Measurements from ENCODE around the gene PLCH1. TPM values are rescaled to one million over a fixed set of nuclear protein-coding genes. Genes with fewer than 3 reads are reported as not detected.

Gene PLCH1
- total RNA-seq, 1 donor from 2014 or later, result 7.6 TPM

DNA sequence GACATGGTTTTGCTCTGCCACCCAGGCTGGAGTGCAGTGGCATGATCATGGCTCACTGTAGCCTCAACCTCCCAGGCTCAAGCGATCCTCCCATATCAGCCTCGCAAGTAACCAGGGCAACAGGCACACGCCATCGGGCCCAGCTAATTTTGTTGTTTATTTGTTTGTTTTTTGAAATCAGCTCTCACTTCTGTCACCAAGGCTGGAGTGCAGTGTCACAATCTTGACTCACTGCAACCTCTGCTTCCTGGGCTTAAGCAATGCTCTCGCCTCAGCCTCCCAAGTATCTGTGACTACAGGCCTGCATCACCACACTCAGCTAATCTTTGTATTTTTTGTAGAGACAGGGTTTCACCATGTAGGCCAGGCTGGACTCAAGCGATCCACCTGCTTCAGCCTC, 26.3 kb upstream of the PLCH1 start:
- no peaks in the 10 kb centered on the region for H3K4me1 Mint-ChIP-seq (ENCODE audit: unreplicated experiment)
- no peak overlapping the region for H3K27ac Mint-ChIP-seq
- H3K4me3 Mint-ChIP-seq, result no peak overlapping the region
- no peaks in the 10 kb centered on the region for H3K27me3 Mint-ChIP-seq
- no peaks in the 10 kb centered on the region for H3K9me3 Mint-ChIP-seq
- no peak for DNase-seq (ENCODE audit: extremely low spot score, unreplicated experiment)
- TF ChIP-seq, protein P1, sequence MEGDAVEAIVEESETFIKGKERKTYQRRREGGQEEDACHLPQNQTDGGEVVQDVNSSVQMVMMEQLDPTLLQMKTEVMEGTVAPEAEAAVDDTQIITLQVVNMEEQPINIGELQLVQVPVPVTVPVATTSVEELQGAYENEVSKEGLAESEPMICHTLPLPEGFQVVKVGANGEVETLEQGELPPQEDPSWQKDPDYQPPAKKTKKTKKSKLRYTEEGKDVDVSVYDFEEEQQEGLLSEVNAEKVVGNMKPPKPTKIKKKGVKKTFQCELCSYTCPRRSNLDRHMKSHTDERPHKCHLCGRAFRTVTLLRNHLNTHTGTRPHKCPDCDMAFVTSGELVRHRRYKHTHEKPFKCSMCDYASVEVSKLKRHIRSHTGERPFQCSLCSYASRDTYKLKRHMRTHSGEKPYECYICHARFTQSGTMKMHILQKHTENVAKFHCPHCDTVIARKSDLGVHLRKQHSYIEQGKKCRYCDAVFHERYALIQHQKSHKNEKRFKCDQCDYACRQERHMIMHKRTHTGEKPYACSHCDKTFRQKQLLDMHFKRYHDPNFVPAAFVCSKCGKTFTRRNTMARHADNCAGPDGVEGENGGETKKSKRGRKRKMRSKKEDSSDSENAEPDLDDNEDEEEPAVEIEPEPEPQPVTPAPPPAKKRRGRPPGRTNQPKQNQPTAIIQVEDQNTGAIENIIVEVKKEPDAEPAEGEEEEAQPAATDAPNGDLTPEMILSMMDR (conservative IDR thresholded peaks at IDR 0.05), result no peak
- H3K36me3 Mint-ChIP-seq, result peaks cover 13% of the 10 kb centered on the region

DNA sequence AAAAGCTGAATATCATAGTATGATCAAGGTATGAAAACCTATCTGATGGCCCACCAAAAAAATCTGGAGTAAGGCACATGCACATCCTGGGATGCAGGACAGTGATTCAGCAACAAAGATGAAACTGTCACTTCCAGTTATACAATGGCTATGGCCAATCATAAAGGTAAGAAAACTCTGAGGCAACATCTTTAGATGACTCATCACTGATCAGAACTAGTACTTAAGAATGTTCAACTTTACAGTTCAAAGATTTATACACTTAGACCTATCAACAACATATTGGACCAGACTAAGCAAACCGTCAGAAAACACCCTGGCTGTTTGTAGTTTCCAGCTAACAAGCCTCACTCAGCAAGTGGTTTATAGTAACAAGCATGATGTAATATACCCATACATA, 21.3 kb upstream of the PLCH1 start:
- Mint-ChIP-seq H3K4me1 (ENCODE audit: unreplicated experiment) (no peaks in the 10 kb centered on the region), H3K36me3 (peaks cover 5% of the 10 kb centered on the region), H3K9me3 (no peaks in the 10 kb centered on the region), H3K27me3 (no peaks in the 10 kb centered on the region), H3K4me3 (no peak overlapping the region), H3K27ac (no peak overlapping the region)
- TF ChIP-seq, protein P1 (conservative IDR thresholded peaks at IDR 0.05), result no peak
- DNase-seq (ENCODE audit: extremely low spot score, unreplicated experiment), result no peak

DNA sequence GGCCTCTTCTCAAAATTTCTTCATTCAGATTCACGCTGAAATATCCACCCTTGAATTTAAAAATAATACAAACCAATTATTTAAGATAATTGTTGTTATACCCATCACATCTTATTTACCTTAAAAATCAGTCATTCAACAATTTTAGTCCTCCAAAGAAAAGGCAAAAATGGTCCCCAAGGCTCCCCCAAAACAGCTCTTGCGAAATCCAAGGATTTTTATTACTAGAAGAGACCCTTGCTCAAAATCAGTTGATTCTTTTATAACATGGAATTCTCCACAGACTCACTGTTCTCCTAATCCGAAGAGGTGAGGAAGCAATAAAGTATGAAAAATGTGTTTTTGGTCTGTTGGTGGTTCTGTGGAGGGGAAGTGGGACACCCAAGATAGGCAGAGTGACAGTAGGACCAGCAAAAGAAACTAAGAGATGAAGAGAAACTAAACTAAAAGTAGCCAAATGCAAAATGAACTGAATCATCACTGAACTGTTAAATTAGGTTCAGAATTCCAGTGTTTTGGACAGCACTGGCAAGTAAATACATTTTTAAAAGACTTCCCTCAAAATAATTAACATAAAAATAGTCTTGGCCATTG, 19.1 kb upstream of the PLCH1 start:
- H3K36me3 Mint-ChIP-seq, result no peaks in the 10 kb centered on the region
- H3K27me3 Mint-ChIP-seq, result no peaks in the 10 kb centered on the region
- H3K27ac Mint-ChIP-seq, result no peak overlapping the region
- no peaks in the 10 kb centered on the region for H3K9me3 Mint-ChIP-seq
- H3K4me3 Mint-ChIP-seq, result no peak overlapping the region
- TF ChIP-seq, protein P1 (conservative IDR thresholded peaks at IDR 0.05), result no peak
- DNase-seq (ENCODE audit: extremely low spot score, unreplicated experiment), result no peak
- no peaks in the 10 kb centered on the region for H3K4me1 Mint-ChIP-seq (ENCODE audit: unreplicated experiment)

DNA sequence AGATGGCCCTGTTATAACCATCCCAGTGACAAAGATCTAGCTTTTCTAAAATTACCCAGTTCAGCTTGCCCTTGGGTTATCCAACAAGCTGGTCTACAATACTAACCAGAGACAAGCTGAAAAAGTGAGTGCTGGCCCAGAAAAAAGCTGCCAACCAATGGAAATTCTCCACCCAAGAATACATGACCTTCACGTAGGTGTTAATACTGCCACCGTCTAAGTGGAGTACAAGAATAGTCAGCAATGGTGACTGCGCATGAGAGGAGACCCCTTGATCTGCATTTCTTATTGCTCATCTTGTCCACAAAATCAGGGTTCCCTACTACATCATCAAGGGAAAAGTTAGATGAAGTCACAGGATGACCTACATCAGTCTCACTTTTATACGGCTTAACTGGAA, 15.8 kb upstream of the PLCH1 start:
- Mint-ChIP-seq H3K36me3 (no peaks in the 10 kb centered on the region), H3K4me1 (ENCODE audit: unreplicated experiment) (no peaks in the 10 kb centered on the region)
- TF ChIP-seq, protein P1 (conservative IDR thresholded peaks at IDR 0.05), result no peak

DNA sequence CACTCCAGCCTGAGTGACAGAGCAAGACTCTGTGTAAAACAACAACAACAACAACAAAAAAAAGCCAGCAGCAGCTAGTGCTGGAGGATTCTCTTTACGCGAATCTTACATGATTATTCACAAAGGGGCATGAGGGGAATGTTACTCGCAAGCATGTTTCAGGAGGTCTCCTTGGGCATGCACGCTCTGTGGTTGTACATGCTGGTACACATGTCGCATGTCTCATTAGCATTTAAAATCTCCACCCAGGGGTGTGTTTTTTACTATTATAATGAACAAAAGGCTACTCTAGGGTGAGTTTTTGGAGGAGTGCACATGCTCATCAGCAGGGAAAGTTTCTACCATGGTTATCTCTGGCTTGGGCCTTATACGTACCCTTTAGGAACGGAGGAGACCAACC, 12.7 kb upstream of the PLCH1 start:
- H3K4me3 Mint-ChIP-seq, result no peak overlapping the region
- H3K27me3 Mint-ChIP-seq, result no peaks in the 10 kb centered on the region
- H3K4me1 Mint-ChIP-seq (ENCODE audit: unreplicated experiment), result no peaks in the 10 kb centered on the region
- no peak for DNase-seq (ENCODE audit: extremely low spot score, unreplicated experiment)
- no peaks in the 10 kb centered on the region for H3K36me3 Mint-ChIP-seq
- H3K27ac Mint-ChIP-seq, result no peak overlapping the region
- TF ChIP-seq, protein P1 (conservative IDR thresholded peaks at IDR 0.05), result no peak
- H3K9me3 Mint-ChIP-seq, result no peaks in the 10 kb centered on the region

More for the DNA sequence above, 15.8 kb upstream of the PLCH1 start:
- Mint-ChIP-seq H3K9me3 (no peaks in the 10 kb centered on the region), H3K27ac (no peak overlapping the region), H3K27me3 (no peaks in the 10 kb centered on the region), H3K4me3 (no peak overlapping the region)
- DNase-seq (ENCODE audit: extremely low spot score, unreplicated experiment), result no peak
